ENCODE measurements around the gene OR6C2. TPM values are rescaled to one million over a fixed set of nuclear protein-coding genes. Genes with fewer than 3 reads are reported as not detected.
"Not testable (repeated sequence)": the region's sequence is repeated elsewhere in the genome, so short reads cannot be mapped to it uniquely, and the experiment has no call there.

The OR6C2 gene
- total RNA-seq, 1 experiment from 2014 or later, result not detected

- Histone ChIP-seq H3K23ac (ENCODE audit: insufficient read length, low read depth, low read length) (no peak overlapping the region), H3T11ph (ENCODE audit: low read length) (no peak overlapping the region), H3K4me1 (ENCODE audit: insufficient read depth, low read length) (no peaks in the 10 kb centered on the region; the same call in 1 of the 2 replicates), H3K4me2 (ENCODE audit: insufficient read depth, insufficient read length, low read length) (peak overlapping the region; percentile 19), H2BK5ac (ENCODE audit: insufficient read length, low read length) (no peak overlapping the region), H2AK5ac (ENCODE audit: insufficient read length, low read length) (no peak overlapping the region), H3K9me3 (ENCODE audit: control insufficient read depth, low read depth, low read length) (no peaks in the 10 kb centered on the region), H2BK120ac (ENCODE audit: low read depth, low read length, poor library complexity, severe bottlenecking) (no peak overlapping the region), H4K91ac (ENCODE audit: insufficient read length, low read depth, low read length) (no peak overlapping the region), H4K5ac (ENCODE audit: insufficient read length, low read depth, low read length) (no peak overlapping the region), H3K14ac (ENCODE audit: insufficient read depth, low read length) (no peak overlapping the region), H3K27me3 (ENCODE audit: insufficient read depth, low read length) (no peaks in the 10 kb centered on the region), H3K56ac (ENCODE audit: insufficient read length, low read depth, low read length) (no peak overlapping the region), H3K23me2 (ENCODE audit: insufficient read length, low read depth, low read length, poor library complexity, severe bottlenecking) (no peaks in the 10 kb centered on the region), H2BK12ac (ENCODE audit: insufficient read length, low read depth, low read length) (no peak overlapping the region), H3K27ac (ENCODE audit: insufficient read length, low read depth, low read length) (no peak overlapping the region), H3K18ac (ENCODE audit: insufficient read length, low read depth, low read length) (no peak overlapping the region), H3K79me2 (ENCODE audit: insufficient read depth, low read length) (no peaks in the 10 kb centered on the region), H4K8ac (replicated peaks; ENCODE audit: insufficient read length, low read depth, low read length) (no peak overlapping the region), H2AFZ (ENCODE audit: low read length) (no peak overlapping the region), H4K20me1 (ENCODE audit: control insufficient read depth, insufficient read depth, insufficient read length) (no peaks in the 10 kb centered on the region), H3K4ac (ENCODE audit: low read depth, low read length) (no peak overlapping the region), H3K79me1 (ENCODE audit: insufficient read depth, low read depth, low read length, poor library complexity, severe bottlenecking) (no peaks in the 10 kb centered on the region), H2BK20ac (ENCODE audit: low read depth, low read length, poor library complexity, severe bottlenecking) (no peak overlapping the region), H3K9ac (ENCODE audit: extremely low read depth, insufficient read length, low read length) (no peak overlapping the region), H2BK15ac (ENCODE audit: low read depth, low read length) (no peak overlapping the region)
- Mint-ChIP-seq H3K27me3 (ENCODE audit: low read depth) (no peaks in the 10 kb centered on the region), H3K9me3 (0 out of 5 replicates have a peak, but pooled peaks cover 0 to 3% of the 10 kb centered on the region in 2 experiments), H3K4me1 (peaks cover 20 to 34% of the 10 kb centered on the region in 2 experiments), H3K4me3 (peak overlapping the region in 1 of 2 experiments; percentile 25; a peak in 3 of 5 replicates), H3K27ac (peak overlapping the region in 2 of 3 experiments; percentile 8 to 88; a peak in 4 of 7 replicates), H3K36me3 (ENCODE audit: insufficient read depth in 1 of 3, low read depth in 3 of 3) (peaks cover 0 to 1% (median 0%) of the 10 kb centered on the region in 3 experiments; a peak in 1 of 7 replicates)
- TF ChIP-seq, protein P1, sequence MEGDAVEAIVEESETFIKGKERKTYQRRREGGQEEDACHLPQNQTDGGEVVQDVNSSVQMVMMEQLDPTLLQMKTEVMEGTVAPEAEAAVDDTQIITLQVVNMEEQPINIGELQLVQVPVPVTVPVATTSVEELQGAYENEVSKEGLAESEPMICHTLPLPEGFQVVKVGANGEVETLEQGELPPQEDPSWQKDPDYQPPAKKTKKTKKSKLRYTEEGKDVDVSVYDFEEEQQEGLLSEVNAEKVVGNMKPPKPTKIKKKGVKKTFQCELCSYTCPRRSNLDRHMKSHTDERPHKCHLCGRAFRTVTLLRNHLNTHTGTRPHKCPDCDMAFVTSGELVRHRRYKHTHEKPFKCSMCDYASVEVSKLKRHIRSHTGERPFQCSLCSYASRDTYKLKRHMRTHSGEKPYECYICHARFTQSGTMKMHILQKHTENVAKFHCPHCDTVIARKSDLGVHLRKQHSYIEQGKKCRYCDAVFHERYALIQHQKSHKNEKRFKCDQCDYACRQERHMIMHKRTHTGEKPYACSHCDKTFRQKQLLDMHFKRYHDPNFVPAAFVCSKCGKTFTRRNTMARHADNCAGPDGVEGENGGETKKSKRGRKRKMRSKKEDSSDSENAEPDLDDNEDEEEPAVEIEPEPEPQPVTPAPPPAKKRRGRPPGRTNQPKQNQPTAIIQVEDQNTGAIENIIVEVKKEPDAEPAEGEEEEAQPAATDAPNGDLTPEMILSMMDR (conservative IDR thresholded peaks at IDR 0.05), result no peak
- no peak for DNase-seq
- WGBS (ENCODE audit: extremely low coverage, insufficient read length, low lambda C conversion rate), result no CpG with 5 or more reads among the region's 1 CpG
Observed at GRCh38 chr12:55428331-55429243, 15.3 kb upstream of the OR6C2 start.

DNA sequence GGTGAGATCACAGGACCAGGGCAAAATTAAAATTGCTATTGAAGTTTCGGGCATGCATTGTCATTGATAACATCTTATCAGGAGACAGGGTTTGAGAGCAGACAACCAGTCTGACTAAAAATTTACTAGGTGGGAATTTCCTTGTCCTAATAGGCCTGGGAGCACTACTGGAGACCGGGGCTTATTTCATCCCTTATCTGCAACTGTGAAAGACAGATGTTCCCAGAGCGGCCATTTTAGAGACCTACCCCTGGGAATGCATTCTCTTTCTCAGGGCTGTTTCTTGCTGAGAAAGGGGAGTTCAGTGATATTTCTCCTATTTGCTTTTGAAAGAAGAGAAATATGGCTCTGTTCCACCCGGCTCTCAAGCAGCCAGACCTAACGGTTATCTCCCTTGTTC is 2.6 kb upstream of the OR6C2 start:
- not testable (repeated sequence) for H3K4me1 Mint-ChIP-seq; H2BK15ac ChIP-seq (ENCODE audit: low read depth, low read length); H4K8ac ChIP-seq (replicated peaks; ENCODE audit: insufficient read length, low read depth, low read length); H3K9me3 ChIP-seq (ENCODE audit: control insufficient read depth, low read depth, low read length); H3K27ac Mint-ChIP-seq; H2BK120ac ChIP-seq (ENCODE audit: low read depth, low read length, poor library complexity, severe bottlenecking); H4K5ac ChIP-seq (ENCODE audit: insufficient read length, low read depth, low read length); H3K27me3 ChIP-seq (ENCODE audit: insufficient read depth, low read length); H2AFZ ChIP-seq (ENCODE audit: low read length); DNase-seq; H3K79me1 ChIP-seq (ENCODE audit: insufficient read depth, low read depth, low read length, poor library complexity, severe bottlenecking); H2BK5ac ChIP-seq (ENCODE audit: insufficient read length, low read length); H3K14ac ChIP-seq (ENCODE audit: insufficient read depth, low read length); H2AK5ac ChIP-seq (ENCODE audit: insufficient read length, low read length); H3K27me3 Mint-ChIP-seq (ENCODE audit: low read depth); H3K4me3 Mint-ChIP-seq; H3K4me2 ChIP-seq (ENCODE audit: insufficient read depth, insufficient read length, low read length); H3K23me2 ChIP-seq (ENCODE audit: insufficient read length, low read depth, low read length, poor library complexity, severe bottlenecking); H3K4me1 ChIP-seq (ENCODE audit: insufficient read depth, low read length); H4K20me1 ChIP-seq (ENCODE audit: control insufficient read depth, insufficient read depth, insufficient read length); H4K91ac ChIP-seq (ENCODE audit: insufficient read length, low read depth, low read length); H3K27ac ChIP-seq (ENCODE audit: insufficient read length, low read depth, low read length); H3K79me2 ChIP-seq (ENCODE audit: insufficient read depth, low read length); H2BK20ac ChIP-seq (ENCODE audit: low read depth, low read length, poor library complexity, severe bottlenecking); H3K4ac ChIP-seq (ENCODE audit: low read depth, low read length); H2BK12ac ChIP-seq (ENCODE audit: insufficient read length, low read depth, low read length); H3T11ph ChIP-seq (ENCODE audit: low read length); H3K56ac ChIP-seq (ENCODE audit: insufficient read length, low read depth, low read length); H3K9ac ChIP-seq (ENCODE audit: extremely low read depth, insufficient read length, low read length); H3K23ac ChIP-seq (ENCODE audit: insufficient read length, low read depth, low read length); H3K18ac ChIP-seq (ENCODE audit: insufficient read length, low read depth, low read length)
- peaks cover 22 to 37% of the 10 kb centered on the region in 2 experiments for H3K9me3 Mint-ChIP-seq
- WGBS (ENCODE audit: extremely low coverage, insufficient read length, low lambda C conversion rate), result no CpG with 5 or more reads among the region's 5 CpGs
- H3K36me3 Mint-ChIP-seq (ENCODE audit: insufficient read depth in 1 of 3, low read depth in 3 of 3), result peaks cover 2 to 25% (median 21%) of the 10 kb centered on the region in 3 experiments; a peak in 6 of 7 replicates
